GM23338 (cell line): ENCODE measurements around the gene TASOR2. TPM values are rescaled to one million over a fixed set of nuclear protein-coding genes. Genes with fewer than 3 reads are reported as not detected.

Experiments
- EZH2 ChIP-seq: fragments of 200-600 bp; sonication (generic); IDR thresholded peaks from one replicate; pipeline ENCODE4 v1.8.0; 2017; ENCODE audit warnings: antibody characterized with exemption, mild to moderate bottlenecking, low read depth; ENCODE audit not compliant: unreplicated experiment
- EZH2phosphoT487 ChIP-seq: fragments of 200-600 bp; sonication (generic); IDR thresholded peaks from one replicate; pipeline ENCODE4 v1.8.1; 2018; ENCODE audit warnings: antibody characterized with exemption; ENCODE audit not compliant: unreplicated experiment
- REST ChIP-seq: IDR thresholded peaks from one replicate; pipeline ENCODE4 v1.6.1; 2018; ENCODE audit warnings: antibody characterized with exemption; ENCODE audit not compliant: unreplicated experiment
- ZNF331 ChIP-seq: fragments of 250-450 bp; sonication (Bioruptor Pico); IDR thresholded peaks from 2 replicates; pipeline ENCODE4 v1.5.0; 2020; ENCODE audit warnings: low read depth, mild to moderate bottlenecking, moderate library complexity
- polyA plus RNA-seq: library from polyadenylated mRNA; unstranded; fragments of >200 nt; fragmentation: Nextera tagmentation; extraction: Ambion mirVana; gene quantifications from 2 replicates; pipeline ENCODE4 v1.2.1, GENCODE V29; 2016
- total RNA-seq: library from RNA; depleted of rRNA; stranded (reverse); fragments of >200 nt; shearing (Covaris generic); gene quantifications from 2 replicates; pipeline ENCODE4 v1.2.3, GENCODE V29; 2014; rRNA removed

The TASOR2 gene
- total and polyA plus RNA-seq, 2 experiments from 2014 or later, result 45.2 to 110 TPM

DNA sequence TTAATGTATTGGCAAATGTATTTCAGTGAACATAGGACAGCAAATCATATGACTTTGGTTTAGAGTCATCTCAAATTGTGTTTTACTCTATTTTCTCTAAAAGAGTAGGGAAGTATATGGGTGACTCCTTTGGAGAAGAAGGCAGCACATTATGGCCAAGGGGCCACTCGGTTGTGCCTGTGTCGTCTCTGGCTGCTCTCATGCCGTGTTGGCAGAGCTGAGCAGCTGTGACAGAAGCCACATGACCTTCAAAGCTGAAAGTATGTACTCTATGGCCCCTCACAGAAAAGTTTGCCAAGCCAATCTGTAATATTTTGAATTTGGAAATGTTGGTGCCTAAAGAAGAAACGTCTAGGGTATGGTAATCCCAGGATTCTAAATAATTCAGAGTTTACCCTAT, 47.5 kb downstream of the TASOR2 start (continued):
- TF ChIP-seq EZH2phosphoT487 (no peak), EZH2 (no peak), REST (no peak), ZNF331 (no peak)

Other genes starting within 250 kb of the TASOR2 start
- 0.27 TPM in 1 of 2 replicates, not detected in the other for gene CALML5, start 185.3 kb upstream of the TASOR2 start, total RNA-seq
- 0.26 and 0.40 TPM in 2 replicates for gene CALML5, start 185.3 kb upstream of the TASOR2 start, polyA plus RNA-seq
- not detected in 2 replicates for gene CALML3, start 159.9 kb upstream of the TASOR2 start, total RNA-seq
- gene CALML3, start 159.9 kb upstream of the TASOR2 start, polyA plus RNA-seq, result not detected in 2 replicates
- 16.5 and 20.2 TPM in 2 replicates for gene ASB13, start 18.2 kb upstream of the TASOR2 start, total RNA-seq
- 11.3 and 11.6 TPM in 2 replicates for gene ASB13, start 18.2 kb upstream of the TASOR2 start, polyA plus RNA-seq
- gene GDI2, start 128.6 kb downstream of the TASOR2 start, total RNA-seq, result 454 and 505 TPM in 2 replicates
- 235 and 269 TPM in 2 replicates for gene GDI2, start 128.6 kb downstream of the TASOR2 start, polyA plus RNA-seq
- gene ANKRD16, start 205.1 kb downstream of the TASOR2 start, total RNA-seq, result 16.1 and 20.2 TPM in 2 replicates
- 6.4 and 7.5 TPM in 2 replicates for gene ANKRD16, start 205.1 kb downstream of the TASOR2 start, polyA plus RNA-seq
- 84.0 and 90.8 TPM in 2 replicates for gene FBH1, start 205.4 kb downstream of the TASOR2 start, total RNA-seq
- gene FBH1, start 205.4 kb downstream of the TASOR2 start, polyA plus RNA-seq, result 62.5 and 68.0 TPM in 2 replicates